Epithelial cell of prostate (primary cell): Measurements from ENCODE around the gene CPA2.

Experiments
- DNase-seq: peaks from one replicate; pipeline ENCODE4 v3.0.0-alpha.2; 2011; ENCODE audit warnings: low read depth, low spot score
- H3K27ac ChIP-seq: fragments of 450-650 bp; 2 replicates; pipeline ENCODE4 v1.5.1; 2017; ENCODE audit warnings: mild to moderate bottlenecking

CPA2 gene

DNA sequence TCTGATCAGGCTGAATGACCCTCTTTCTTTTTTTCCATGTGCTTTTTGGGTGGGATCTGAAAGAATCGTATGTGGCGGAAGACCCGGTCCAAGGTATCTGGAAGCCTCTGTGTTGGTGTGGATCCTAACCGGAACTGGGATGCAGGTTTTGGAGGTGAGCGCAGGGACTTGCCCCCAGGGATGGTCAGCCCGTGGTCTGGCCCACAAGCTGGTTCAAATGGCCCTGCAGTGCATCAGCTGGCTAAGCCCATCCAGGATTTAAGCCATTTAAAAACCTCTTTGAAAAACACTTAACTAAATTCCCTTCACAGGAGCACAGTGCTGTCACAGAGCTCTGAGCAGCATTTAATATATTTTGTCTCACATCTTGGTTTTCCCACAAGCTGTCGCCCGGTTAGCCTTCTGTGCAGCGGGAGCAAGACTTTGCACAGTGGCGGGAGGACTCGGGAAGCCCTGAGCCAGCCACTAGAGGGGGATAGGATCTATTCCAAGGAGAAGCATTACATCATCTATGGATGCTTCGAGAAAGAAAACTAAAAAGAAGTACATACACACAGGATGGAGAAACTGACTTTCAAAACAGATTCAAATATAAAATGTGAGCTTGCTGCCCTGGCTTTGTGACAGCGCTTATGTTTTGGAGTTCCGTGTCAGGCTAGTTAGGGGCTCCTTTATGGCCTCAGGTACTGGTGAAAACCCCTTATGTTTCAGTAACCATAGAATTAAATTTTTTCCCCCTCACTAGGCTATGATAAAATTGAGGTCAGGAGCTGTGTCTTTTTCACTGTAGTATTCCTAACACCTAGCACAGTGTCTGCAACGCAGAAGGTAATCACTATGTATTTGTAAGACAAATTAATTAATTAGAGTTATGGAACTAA, 11.3 kb downstream of the CPA2 start:
- DNase-seq = no peak
- H3K27ac ChIP-seq = no peak overlapping the region

DNA sequence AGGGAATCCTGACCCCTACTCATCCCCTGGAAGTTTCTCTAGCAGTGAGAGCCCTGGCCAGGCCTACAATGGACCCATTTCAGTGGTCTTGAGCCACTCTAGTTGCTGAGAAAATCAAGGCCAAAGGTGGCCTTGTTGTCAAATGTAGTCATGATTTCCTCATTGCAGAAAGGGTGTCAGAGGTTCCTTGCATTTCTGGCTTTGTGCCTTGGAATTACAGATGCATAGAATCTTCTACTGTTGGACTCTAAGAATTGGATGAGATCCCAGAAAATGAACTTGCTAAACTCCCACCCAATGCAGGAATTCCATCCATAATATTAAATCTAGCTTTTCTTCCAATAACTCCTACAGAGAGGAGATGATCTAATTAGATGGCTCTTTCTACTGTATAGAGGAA, 12.2 kb downstream of the CPA2 start:
- no peak overlapping the region for H3K27ac ChIP-seq
- no peak for DNase-seq

DNA sequence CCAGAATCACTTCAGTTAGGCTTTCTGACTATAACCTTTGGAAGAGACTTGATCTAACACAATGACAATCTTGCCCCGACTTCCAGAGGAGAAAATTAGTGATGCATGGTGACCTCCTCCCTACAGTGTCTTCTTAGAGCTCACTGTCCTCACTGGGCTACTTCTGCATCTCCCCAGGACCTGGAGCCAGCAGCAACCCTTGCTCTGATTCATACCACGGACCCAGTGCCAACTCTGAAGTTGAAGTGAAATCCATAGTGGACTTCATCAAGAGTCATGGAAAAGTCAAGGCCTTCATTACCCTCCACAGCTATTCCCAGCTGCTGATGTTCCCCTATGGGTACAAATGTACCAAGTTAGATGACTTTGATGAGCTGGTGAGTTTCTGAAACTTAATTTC, 12.6 kb downstream of the CPA2 start:
- no peak for DNase-seq
- H3K27ac ChIP-seq = no peak overlapping the region

DNA sequence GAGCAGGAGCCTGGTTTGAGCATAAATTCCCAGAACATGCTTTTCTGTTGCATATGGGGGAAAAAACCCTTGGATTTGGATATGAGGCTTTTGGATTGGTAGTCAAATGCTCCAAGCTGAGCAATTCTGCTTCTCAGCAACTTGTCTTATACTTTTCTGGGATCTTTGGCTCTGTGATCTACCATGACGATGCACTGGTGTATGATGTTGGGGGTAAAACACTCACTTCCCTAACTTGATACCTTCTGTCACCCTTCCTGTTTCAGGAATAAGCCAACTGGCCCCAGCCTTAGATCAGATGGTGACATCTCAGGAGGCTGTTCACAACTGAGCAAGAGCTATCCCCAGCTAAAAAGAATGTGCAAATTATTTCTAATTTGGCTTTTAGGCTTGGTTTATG, 13.2 kb downstream of the CPA2 start:
- H3K27ac ChIP-seq = no peak overlapping the region
- DNase-seq = no peak

DNA sequence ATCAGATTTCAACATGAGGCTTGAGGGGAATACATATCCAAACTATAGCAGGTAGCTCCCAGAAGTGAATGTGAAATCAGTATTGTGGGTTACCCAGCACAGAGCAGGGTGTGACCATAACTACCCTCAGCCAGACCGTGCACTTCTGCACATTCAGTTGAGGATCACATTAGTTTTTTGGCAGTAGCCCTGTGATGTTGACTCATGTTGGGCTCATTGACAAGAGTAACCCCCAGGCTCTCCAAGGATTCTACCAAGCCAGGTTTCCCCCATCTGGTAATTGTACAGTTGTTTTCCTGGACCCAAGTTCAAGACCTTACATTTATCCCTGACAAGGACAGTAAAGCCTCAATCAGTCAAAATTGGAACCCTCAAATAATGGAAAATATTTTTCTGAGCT, 14.6 kb downstream of the CPA2 start:
- DNase-seq = no peak
- no peak overlapping the region for H3K27ac ChIP-seq

DNA sequence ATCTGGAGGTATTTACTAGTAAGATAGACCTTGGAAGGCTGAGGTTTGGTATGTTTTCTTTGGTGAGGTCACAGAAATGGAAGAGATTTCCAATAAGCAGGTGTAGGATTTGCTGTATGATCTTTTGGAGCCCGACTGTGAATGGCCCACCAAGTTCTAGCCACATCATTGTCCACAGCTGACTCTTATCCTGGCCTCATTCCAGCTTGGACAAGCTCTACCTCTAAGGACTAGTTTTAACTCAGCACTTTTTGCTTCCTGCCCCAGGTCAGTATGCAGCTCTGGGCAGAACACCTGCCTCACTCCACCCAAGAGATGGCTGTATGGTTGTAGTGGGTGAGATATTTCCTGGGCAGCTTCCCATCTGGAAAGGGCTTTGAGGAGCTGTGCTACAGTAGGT, 20.2 kb downstream of the CPA2 start:
- no peak overlapping the region for H3K27ac ChIP-seq
- DNase-seq = no peak

DNA sequence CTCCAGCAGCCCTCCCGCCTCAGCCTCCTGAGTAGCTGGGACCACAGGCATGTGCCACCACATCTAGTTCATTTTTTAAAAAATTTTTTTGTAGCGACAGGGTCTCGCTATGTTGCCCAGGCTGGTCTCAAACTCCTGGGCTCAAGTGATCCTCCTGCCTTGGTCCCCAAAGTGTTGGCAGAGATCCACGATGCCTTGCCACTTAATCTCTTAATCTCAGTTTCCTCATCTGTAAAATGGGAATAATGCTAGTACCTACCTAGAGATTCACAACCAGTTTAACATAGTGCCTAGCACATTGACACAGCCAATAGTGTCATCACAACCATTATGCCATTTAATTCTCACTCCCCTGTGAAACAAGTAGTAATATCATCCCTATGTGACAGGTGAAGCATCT, 21.5 kb downstream of the CPA2 start:
- no peak for DNase-seq
- no peak overlapping the region for H3K27ac ChIP-seq

DNA sequence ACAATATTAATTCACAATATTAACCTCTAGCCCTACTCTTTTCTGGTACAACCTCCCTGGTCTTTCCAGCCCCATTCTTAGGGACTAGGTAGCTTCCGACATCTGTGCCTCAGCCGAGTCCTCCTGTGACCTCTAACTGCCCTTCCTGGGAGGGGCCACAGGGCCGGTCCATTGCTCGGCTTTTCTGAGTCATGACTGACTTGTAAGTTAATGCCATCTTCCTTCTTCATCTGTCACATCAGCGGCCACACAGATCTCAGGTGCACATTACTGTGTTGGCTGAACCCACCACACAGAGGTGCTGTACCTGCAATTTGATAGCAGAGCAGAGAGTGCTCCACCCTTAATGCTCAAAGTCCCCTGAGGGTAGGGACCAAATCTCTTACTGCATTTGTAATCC, 22.2 kb downstream of the CPA2 start:
- H3K27ac ChIP-seq = no peak overlapping the region
- no peak for DNase-seq

DNA sequence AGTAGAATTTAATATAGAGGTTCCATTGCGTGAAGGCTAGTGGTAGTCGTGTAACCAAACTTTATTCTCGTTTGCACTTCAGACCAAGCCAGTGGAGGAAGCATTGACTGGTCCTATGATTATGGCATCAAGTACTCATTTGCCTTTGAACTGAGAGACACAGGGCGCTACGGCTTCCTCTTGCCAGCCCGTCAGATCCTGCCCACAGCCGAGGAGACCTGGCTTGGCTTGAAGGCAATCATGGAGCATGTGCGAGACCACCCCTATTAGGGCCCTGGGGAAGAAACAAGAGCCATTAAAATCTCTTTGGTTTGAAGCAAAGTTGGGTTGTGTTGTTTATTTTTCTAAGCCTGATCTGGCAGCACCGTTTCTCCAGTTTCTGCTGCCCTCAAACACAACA, 22.8 kb downstream of the CPA2 start:
- H3K27ac ChIP-seq = no peak overlapping the region
- no peak for DNase-seq

DNA sequence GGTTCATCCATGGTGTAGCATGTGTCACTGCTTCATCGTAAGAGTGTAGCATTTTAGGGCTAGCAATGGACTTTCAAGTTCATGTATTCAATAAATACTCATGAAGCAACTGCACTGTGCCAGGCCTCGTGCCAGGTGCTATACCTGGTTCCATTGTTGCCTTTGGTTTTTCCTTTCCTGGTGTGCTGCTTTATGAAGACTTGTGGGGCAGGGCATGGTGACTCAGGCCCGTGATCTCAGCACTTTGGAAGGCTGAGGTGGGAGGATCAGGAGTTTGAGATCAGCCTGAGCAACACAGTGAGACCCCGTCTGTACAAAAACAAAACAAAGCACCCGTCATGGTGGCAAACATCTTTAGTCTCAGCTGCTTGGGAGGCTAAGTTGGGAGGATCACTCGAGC, 24.1 kb downstream of the CPA2 start:
- peak overlapping the region; percentile 86 for H3K27ac ChIP-seq
- DNase-seq = peak; percentile 80

DNA sequence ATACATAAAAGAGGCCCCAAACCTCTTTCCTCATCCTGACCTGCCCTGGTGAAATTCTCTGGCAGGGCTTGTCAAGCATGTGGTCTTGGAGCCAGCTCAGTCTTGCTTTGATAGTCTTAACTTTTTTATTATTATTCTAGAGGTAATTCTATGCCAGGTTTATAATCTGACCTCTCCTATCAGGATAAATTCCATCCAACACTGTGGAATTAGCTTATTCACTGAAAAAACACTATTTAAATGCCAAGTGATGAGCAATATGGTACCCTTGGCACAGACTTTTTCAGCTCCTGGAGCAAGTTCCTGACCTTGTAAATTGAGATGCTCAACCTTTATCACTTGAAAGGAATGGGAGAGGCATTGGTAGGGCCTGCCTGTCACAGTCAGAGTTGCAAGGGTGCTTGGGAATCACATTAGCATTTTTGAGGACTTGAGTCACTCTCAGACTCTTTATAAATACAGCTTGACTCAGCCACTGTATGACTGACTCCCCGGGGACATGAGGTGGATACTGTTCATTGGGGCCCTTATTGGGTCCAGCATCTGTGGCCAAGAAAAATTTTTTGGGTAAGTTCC, 26.1 kb downstream of the CPA2 start, which contains the start of gene CPA4:
Gene CPA4, plus strand, starts transcription at position 480 of the 576 bp plus-strand sequence. Its CDS starts 20 bp downstream, at position 500.
- H3K27ac ChIP-seq = peak within 1 kb of the TSS; percentile 86
- DNase-seq = peak; percentile 94

DNA sequence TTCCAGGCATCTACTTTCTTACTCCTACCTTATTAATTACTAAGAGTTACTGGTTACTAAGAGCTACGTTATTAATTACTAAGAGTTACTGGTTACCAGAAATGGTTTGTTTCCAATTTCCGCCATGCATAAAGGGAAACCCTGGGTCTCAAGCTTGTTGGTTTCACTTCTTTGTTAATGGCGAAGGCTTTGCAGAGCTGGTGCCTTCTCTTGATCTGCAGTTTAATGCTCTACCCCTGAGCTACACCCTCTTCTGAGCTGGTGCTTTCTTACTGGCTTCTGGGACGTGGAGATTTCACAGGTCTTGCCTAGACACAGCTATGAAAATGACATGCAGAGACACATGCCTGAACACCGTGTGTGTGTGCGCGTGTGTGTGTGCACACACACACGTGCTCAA, 26.9 kb downstream of the CPA2 start:
- no peak for DNase-seq
- H3K27ac ChIP-seq = peak overlapping the region; percentile 86

DNA sequence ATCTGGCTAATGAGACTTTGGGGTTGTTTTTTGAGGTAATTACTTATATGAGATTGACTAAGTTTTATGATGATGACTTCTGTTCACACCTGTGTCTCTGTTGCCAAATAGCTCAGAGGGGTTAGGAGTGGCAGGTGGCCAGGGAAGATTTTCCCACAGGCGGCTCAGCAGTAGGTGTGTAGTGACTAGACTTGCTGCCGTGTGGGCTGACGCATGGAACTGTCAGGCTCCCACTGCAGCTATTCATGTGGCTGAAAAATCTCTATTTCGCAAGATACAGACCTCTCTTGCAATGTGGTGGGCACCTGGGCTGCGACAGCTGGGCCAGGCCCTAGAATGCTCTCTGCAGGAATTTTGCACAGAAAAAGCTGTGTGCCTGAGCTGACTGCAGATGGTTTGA, 27.7 kb downstream of the CPA2 start:
- H3K27ac ChIP-seq = peak overlapping the region; percentile 86
- DNase-seq = peak; percentile 79

DNA sequence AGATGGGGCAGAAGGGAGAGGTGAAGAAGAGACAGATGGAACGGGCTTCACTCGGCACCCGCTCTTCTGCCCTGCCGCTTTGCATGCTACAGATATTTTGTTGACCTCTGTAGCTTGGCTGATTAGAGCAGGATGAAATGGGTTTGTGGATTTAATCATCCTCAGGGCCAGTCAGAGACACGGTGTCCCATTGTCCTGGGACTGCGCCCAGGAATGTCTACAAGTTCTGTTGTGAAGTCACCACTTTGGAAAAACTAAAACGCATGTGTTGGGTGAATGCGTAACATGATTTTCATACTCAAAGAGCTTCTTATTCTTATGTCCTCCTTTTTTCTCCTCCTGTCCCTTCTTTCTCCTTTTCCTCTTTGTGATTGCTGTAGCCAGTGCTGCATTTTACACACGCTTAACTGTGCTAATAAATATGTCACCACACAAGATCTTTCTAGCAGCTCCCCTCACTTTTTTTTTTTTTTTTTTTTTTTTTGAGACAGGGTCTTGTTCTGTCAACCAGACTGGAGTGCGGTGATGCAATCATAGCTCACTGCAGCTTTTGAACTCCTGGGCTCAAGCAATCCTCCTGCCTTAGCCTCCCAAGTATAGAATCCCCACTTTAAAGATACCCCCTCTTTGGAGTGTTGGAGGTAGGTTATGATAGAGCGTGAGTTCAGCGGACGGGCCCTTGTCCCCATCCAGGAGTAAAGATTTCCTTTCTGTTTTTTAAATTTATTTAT, 29.7 kb downstream of the CPA2 start:
- H3K27ac ChIP-seq = no peak overlapping the region
- DNase-seq = no peak

DNA sequence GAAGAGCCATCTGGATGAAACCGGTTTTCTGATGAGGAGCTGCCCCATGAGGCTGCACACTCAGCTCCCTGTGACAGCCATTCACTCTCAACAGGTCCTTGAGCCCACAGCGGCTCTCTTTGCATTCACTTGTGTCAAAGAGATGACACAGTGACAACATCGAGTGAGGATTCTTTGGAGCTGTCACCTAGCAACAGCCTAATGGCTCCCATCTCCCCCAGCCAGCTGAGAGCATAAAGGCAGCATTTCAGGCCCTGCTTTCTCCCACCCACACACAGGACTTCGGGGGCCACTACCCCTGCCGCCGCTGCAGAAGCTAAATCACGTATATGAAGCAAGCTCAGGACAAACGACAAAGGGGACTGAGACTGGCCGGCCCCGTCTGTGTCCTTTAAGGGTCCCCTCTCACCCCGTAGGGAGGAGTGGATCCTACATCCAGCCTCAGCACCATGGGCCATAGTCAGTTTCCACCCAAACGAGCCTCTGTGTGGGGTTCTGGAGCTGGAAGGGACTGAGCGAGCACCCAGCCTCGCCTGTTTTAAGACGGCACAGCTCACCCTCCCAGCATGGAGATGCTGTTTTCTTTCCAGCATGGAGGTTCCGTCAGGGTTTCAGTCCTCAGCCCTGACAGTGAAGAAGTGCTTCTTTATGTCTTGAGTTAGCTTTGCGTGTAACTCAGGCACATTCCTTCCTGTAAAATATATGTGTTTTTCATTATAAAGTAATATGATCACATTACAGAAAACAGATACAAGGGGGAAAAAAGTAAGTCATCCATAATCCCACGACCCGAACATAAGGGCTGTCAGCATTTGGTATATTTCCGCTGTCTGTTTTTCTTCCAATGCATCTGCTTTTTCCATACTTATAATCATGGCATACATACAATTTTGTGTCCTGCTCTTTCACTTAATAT, 31.2 kb downstream of the CPA2 start:
- H3K27ac ChIP-seq = no peak overlapping the region
- DNase-seq = no peak

DNA sequence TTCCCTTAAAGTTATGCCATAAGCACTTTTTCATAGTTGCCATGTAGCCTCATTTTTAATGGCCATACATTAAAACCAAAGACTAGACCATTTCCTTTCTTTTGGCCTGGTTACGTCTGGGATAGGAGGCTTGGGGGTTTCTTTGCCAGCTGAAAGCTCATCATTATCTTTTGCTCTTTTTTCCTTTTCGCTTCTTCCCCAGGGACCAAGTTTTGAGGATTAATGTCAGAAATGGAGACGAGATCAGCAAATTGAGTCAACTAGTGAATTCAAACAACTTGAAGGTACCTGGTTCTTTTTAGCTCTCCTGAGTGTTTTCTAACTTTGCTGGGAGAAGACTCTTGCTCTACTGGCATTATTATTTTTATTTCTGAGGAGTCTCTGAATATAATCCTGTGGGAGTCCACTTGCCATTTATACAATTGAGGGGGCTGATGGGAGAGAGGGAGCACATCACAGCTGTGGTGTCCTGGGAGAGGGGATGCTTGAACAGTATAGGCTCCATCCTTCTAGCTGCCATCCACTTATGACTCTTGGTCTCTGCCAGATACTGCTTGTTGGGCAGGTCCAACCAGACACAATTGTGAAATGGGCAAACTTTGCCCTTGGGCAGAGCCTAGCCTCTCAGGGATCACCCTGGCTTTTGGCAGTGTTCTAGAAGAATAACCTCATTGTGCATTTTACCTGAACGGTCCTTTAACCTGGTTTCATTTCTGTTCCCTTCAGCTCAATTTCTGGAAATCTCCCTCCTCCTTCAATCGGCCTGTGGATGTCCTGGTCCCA, 32.1 kb downstream of the CPA2 start:
- H3K27ac ChIP-seq = no peak overlapping the region
- DNase-seq = no peak

DNA sequence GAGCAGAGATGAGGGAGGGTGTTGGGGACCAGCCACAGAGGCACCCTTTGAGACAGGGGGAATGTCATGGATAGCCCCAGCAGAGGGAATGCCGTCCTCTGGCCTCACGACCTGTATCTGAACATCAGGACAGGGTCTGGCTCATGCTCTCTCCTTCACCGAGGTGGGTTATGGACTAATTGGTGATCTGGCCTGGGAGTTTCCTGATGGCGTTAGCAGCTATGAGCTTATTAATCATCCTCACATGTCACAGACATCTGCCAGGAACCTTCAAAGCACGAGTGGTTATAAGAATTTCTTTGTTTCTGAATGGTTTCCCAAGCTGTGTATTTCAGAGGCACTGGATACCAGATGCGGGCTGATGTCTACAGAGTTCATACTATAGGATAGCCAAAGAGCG, 33.2 kb downstream of the CPA2 start:
- H3K27ac ChIP-seq = no peak overlapping the region
- no peak for DNase-seq

DNA sequence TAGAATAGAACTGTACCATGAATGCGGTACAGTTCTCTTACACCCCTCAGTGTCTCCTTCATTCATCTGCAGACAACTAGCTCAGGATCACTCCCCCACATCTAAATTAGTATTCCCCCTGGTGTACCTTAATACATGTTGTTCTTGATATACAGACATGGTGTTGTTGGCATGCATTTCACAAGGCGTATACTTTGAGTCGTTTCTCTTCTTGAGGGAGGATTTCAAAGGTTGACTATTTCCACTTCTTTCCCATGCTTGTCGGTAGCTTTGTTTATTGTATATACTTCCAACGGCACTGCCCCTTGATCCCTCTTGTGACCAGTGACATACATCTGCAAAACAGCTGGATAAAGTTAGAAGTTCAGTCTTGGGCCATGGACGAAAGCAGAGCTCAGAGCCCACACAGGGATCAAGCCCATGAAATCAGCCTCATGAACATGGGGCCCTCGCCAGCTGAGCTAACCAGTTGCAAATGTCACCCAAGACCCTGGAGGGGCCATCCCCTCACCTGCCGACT, 34.9 kb downstream of the CPA2 start:
- H3K27ac ChIP-seq = no peak overlapping the region

DNA sequence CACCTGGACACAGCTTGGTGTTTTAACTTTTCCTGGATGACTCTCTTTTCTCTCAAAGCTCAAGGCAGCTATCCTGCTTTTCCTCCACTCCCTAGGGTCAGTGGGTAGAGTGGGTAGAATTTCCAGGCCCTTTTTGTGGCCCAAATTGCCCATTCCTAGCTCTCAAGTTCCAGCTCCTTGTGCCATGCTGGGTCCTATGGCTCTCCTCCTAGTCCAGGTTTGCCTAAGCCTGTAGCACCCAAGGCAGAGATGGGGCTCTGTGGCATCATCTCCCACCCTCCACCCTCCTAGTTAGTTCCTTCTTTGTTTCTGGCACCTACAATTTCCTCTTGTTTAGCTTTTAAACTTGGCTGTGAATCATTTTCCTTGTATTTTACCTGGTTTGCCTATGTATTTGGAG, 36.0 kb downstream of the CPA2 start:
- DNase-seq = no peak
- H3K27ac ChIP-seq = no peak overlapping the region

More for the DNA sequence above, 34.9 kb downstream of the CPA2 start:
- no peak for DNase-seq
